Fibroblast of skin of back (primary cell): ENCODE measurements around the gene UBAP2L. TPM values are rescaled to one million over a fixed set of nuclear protein-coding genes. Genes with fewer than 3 reads are reported as not detected.

ENCODE experiments used
- DNase-seq: peaks from one replicate; pipeline ENCODE4 v3.0.0-alpha.2; 2013
- polyA plus RNA-seq, 2 experiments: library from polyadenylated mRNA; unstranded; fragments of 120-200 nt; gene quantifications; one replicate each; pipeline ENCODE4 v1.2.1, GENCODE V29; 2013; ENCODE audit not compliant: insufficient read length in 2 of 2

The UBAP2L gene
- 147 TPM for polyA plus RNA-seq (2013, experiment 1 of 2; ENCODE audit: insufficient read length)
- polyA plus RNA-seq (2013, experiment 2 of 2; ENCODE audit: insufficient read length): 134 TPM

GRCh38 chr1:154220071-154220969 lies at the start of gene UBAP2L:
UBAP2L (plus strand) TSS chr1:154220955; CDS start chr1:154225124, 4,169 bp downstream.
- peak; percentile 99 for DNase-seq

- no peak for DNase-seq
These were observed 49.6 kb upstream of the UBAP2L start for GRCh38 chr1:154171223-154171583.

DNA sequence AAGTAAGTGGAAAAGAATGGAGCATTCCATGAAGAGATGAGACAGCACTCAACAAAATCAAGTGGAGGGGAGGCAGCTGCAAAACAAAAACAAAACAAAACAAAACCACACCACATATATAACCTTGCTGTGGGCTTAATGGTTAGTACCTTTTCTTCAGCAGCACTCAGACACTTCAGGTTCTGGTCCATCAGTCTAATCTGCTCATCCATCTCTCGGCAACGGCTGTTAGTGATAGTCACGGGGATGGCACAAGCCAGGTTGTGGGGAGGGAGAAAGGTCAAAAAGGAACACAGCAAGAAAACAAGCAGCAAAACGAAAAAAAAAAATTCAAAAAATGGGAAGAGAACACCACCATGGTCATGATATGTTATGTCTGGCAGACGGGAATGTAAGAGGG lies 48.9 kb upstream of the UBAP2L start:
- no peak for DNase-seq

GRCh38 chr1:154174654-154175053 lies 46.1 kb upstream of the UBAP2L start:
- DNase-seq: no peak

GRCh38 chr1:154176337-154176736 lies 44.4 kb upstream of the UBAP2L start:
- DNase-seq: peak; percentile 80

DNA sequence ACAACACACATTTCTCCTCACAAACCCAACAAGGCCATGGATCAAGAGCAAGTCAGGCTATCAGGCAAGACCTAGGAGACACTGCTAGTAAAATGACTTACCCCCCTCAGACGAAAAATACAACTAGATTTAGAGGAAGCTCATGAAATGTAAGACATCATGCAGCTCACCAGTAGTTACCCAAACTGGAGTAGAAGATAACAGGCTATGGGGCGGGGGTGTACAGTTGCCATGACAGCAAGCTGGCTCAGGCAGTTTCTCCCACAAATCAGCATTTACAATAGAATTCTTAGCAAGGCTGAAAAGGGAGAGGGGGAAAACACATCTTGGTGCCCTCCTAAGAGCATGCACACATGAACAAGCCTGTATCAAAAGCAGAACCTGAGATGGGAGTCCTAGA lies 42.7 kb upstream of the UBAP2L start:
- DNase-seq: no peak

DNA sequence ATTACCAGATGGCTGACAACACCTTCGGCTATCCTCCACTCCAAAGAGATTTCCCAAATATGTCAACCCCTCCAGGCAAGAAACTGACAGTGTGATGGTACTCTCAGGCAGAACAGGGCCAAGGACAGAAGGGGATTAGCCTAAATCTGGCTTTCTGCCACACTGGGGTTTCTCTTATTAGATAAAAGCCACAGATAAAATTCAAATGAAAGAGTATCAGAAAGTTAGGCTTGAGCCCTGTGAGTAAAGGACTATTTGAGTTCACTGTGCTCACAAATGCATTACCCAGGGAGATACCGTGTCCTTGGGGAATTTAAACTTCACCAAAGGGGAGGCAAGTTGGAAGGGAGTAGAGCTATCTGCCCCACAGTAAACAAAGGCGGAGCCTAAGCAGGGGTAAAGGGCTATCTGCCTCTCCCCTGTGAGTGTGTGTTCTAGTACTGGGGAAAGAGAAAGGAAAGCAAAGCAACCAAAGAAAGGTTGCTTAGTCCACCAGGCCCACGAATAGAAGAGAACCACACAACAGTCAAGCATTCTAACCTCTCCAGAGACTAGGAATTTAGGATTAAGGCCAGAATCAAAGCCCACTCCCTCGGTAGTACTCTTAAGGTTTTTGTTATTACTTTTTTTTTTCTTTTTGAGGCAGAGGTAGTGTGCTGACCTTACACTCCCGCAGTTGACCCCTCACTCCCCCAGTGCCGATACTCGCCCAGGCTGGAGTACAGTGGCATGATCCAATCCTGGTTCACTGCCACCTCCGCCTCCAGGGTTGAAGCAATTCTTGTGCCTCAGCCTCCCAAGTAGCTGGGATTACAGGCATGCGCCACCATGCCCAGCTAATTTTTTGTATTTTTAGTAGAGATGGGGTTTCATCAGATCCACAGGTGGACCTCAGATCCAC lies 41.6 kb upstream of the UBAP2L start:
- DNase-seq: no peak

DNA sequence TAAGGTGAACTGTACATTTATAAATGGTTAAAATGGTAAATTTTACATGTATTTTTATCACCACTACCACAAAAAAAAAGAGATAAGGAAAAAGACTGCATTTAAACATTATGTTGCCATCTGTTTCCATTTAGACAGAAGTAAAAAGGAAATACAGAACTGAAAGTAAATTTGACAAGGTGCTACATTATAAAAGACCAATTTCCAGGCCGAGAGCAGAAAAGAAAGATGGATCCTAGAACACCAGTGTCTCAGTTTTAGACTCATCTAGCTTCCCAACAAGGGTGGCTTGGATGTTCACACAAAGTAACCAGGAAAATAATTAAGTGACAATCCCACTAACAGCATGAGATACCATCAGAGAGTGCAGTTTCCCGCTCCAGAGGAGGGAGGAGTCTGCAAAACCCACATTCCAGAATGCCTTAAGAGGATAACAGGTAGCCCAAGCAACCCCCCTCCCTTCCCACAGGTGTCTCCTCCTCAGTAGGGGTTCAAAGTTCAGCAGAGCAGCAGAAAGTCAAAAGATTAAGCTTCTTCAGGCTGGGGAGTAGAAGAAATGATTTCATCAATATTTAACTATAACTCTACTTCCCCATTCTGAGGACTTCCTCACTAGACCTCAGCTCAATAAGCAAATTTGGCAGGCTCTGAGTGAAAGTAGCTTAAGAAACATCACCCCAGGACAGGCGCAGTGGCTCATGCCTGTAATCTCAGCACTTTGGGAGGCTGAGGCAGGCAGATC lies 40.6 kb upstream of the UBAP2L start:
- DNase-seq: no peak

GRCh38 chr1:154181944-154182343 lies 38.8 kb upstream of the UBAP2L start:
- no peak for DNase-seq

- peak; percentile 67 for DNase-seq
These were observed 38.3 kb upstream of the UBAP2L start for GRCh38 chr1:154182344-154183045.

- peak; percentile 97 for DNase-seq
These were observed 37.5 kb upstream of the UBAP2L start for GRCh38 chr1:154183046-154183915.

- peak; percentile 24 for DNase-seq
These were observed 34.6 kb upstream of the UBAP2L start for GRCh38 chr1:154186177-154186576.

DNA sequence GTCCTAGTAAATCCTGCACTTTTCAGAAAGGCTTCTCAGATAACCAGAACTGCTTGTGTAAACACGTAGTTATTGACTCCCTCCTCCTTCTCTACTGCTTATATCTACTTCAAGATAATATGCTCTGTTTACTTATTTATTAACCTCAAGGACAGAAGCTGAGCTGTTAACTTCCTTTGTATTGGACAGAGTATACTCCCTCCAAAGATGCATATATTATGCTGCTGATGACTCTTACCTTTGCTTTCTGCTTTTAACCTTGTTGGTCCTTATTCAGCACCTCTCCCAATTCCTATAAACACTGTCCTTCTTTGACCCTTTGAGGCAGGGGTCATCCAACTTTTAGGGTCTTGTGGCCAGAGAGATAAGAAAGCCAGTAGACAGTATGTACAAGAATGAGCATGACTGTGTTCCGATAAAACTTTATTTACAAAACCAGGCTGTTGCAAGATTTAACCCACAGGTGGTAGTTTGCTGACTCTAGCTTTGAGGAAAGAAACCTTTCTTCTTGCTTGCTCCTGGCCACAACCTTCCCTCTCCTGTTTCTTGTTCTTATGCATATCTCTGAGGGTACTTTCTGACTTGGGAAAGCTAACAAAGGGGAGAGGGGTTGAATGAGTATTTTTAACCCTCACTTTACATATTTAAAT lies 33.8 kb upstream of the UBAP2L start:
- no peak for DNase-seq

DNA sequence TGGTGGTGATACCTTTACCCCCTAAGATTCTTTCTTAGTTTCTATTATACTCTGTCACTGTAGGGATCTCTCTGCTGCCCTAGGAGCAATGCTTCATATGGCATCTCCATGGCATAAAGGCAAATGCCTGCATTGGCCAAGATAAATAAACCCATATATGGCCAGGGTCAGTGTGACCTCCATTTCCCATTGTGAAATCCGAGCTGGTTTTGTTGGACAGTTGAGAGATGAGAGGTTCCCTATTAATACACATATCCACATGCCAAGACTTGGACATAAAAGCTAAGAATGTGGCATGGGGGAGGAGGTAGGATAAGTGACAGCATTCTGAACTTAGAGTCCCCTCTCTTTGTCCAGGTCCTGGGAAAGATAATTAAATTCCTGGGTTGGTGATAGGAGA lies 30.2 kb upstream of the UBAP2L start:
- DNase-seq: no peak

- DNase-seq: no peak
These were observed 28.7 kb upstream of the UBAP2L start, which contains the start of gene TPM3 for GRCh38 chr1:154191990-154192461. TPM3 (minus strand) TSS chr1:154192100; CDS start chr1:154192018, 82 bp downstream.

DNA sequence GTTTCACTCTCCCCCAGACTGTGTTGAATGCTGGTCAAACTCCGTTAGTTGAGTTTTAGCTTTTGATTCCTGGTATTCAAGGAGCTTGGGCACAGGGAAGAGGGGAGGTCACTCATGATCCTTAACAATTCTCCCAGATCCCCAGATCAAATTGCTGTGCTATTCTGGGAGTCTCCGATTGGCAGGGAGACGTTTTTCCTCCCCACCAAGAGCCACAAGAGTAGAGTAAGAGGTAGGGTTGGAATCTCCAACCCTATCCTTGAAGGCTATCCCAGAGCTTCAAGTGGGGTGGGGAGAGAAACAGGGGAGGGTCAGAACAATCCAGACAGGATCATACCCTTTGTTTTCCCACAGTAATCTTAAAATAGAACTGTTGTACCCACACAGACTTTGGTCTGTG lies 28.3 kb upstream of the UBAP2L start:
- no peak for DNase-seq

GRCh38 chr1:154193821-154194220 lies 26.9 kb upstream of the UBAP2L start:
- DNase-seq: no peak

GRCh38 chr1:154198756-154199562 lies 21.8 kb upstream of the UBAP2L start:
- DNase-seq: peak; percentile 60

DNA sequence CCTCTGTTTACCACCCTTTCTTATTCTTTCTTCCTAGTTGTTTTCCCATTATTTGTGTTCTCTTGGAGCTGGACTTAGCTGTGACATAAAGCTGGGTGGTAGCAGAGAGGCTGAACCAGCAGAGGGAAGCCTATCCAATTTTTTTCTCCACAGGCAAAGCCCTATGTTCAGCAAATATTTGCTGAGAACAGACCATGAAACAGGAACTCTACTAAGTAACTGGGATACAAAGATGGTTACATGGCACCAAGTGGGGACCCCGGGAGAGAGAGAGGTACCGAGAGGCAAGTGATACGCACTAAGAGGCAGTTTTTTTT lies 21.2 kb upstream of the UBAP2L start:
- DNase-seq: no peak
